HG02759 (cell line): ENCODE data around the gene KRTCAP3.
"Not testable (repeated sequence)": the region's sequence is repeated elsewhere in the genome, so short reads cannot be mapped to it uniquely, and the experiment has no call there.

Experiments
- ATAC-seq: cut with Tn5 transposase; IDR thresholded peaks from one replicate; pipeline ENCODE4 v1.9.1; 2021; ENCODE audit warnings: mild to moderate bottlenecking, moderate library complexity; ENCODE audit not compliant: unreplicated experiment

KRTCAP3 gene

GRCh38 chr2:27441958-27442919, at the start of gene KRTCAP3:
Gene KRTCAP3 (plus strand): TSS chr2:27442381. CDS start chr2:27442413, 32 bp downstream.
- ATAC-seq, result no peak

- no peak for ATAC-seq
Observed at GRCh38 chr2:27393225-27393624, 49.0 kb upstream of the KRTCAP3 start.

GRCh38 chr2:27398962-27399361, 43.2 kb upstream of the KRTCAP3 start:
- ATAC-seq, result no peak

GRCh38 chr2:27400348-27401135, 41.6 kb upstream of the KRTCAP3 start:
- ATAC-seq, result no peak

GRCh38 chr2:27407798-27408491, 34.2 kb upstream of the KRTCAP3 start:
- no peak for ATAC-seq

GRCh38 chr2:27408601-27409320, 33.4 kb upstream of the KRTCAP3 start:
- peak; percentile 26 for ATAC-seq

GRCh38 chr2:27409321-27410073, 32.7 kb upstream of the KRTCAP3 start, which contains the start of gene PPM1G:
Gene PPM1G (minus strand): TSS chr2:27409591. CDS start chr2:27409422, 169 bp downstream.
- ATAC-seq, result peak; percentile 96

GRCh38 chr2:27412419-27413152, 29.6 kb upstream of the KRTCAP3 start:
- no peak for ATAC-seq

GRCh38 chr2:27416151-27416550, 26.0 kb upstream of the KRTCAP3 start:
- no peak for ATAC-seq

GRCh38 chr2:27420996-27421395, 21.2 kb upstream of the KRTCAP3 start:
- no peak for ATAC-seq

- ATAC-seq, result no peak
Observed at GRCh38 chr2:27421660-27422250, 20.4 kb upstream of the KRTCAP3 start.

GRCh38 chr2:27422958-27423357, 19.2 kb upstream of the KRTCAP3 start:
- no peak for ATAC-seq

GRCh38 chr2:27425039-27425438, 17.1 kb upstream of the KRTCAP3 start:
- not testable (repeated sequence) for ATAC-seq

- ATAC-seq, result no peak
Observed at GRCh38 chr2:27427863-27428212, 14.3 kb upstream of the KRTCAP3 start.

GRCh38 chr2:27428213-27428977, 13.8 kb upstream of the KRTCAP3 start, which contains the start of gene NRBP1:
Gene NRBP1 (plus strand): TSS chr2:27428631. CDS start chr2:27433274, 4,643 bp downstream.
- peak; percentile 86 for ATAC-seq

GRCh38 chr2:27428978-27429541, 13.1 kb upstream of the KRTCAP3 start:
- ATAC-seq, result peak; percentile 77

GRCh38 chr2:27431395-27431794, 10.8 kb upstream of the KRTCAP3 start:
- no peak for ATAC-seq
